Measurements from ENCODE around the gene MOV10L1. TPM values are rescaled to one million over a fixed set of nuclear protein-coding genes. Genes with fewer than 3 reads are reported as not detected.

Gene MOV10L1
- total and polyA plus RNA-seq, 2 experiments from 2014 or later: 0.73 to 1.8 TPM

- Histone ChIP-seq H3K4me1 (ENCODE audit: insufficient read depth) (no peaks in the 10 kb centered on the region), H3K27me3 (ENCODE audit: insufficient read depth) (no peaks in the 10 kb centered on the region), H3K9me2 (ENCODE audit: insufficient read depth) (no peaks in the 10 kb centered on the region), H4K20me1 (replicated peaks; ENCODE audit: insufficient read depth) (no peaks in the 10 kb centered on the region), H3K4me2 (no peak overlapping the region), H3F3A (replicated peaks; ENCODE audit: low read depth) (no peaks in the 10 kb centered on the region), H3K79me2 (replicated peaks; ENCODE audit: insufficient read depth) (no peaks in the 10 kb centered on the region), H3K4me3 (no peak overlapping the region), H3K27ac (ENCODE audit: low read depth) (no peak overlapping the region), H3K36me3 (ENCODE audit: insufficient read depth) (no peaks in the 10 kb centered on the region), H2AFZ (no peak overlapping the region)
- no peak for ATAC-seq
- Mint-ChIP-seq H3K36me3 (ENCODE audit: low read depth) (no peaks in the 10 kb centered on the region), H3K27ac (no peak overlapping the region), H3K4me3 (no peak overlapping the region), H3K9me3 (no peaks in the 10 kb centered on the region), H3K27me3 (ENCODE audit: insufficient read depth, low read depth, poor library complexity) (peaks cover 6% of the 10 kb centered on the region), H3K4me1 (no peaks in the 10 kb centered on the region)
- DNase-seq (ENCODE audit: low spot score): no peak
- no peak for TF ChIP-seq JUNB (IDR thresholded peaks at IDR 0.05; ENCODE audit: unreplicated experiment)
- no peak for TF ChIP-seq ZNF462 (CRISPR knock-in tag; IDR thresholded peaks at IDR 0.05)
- no peak for TF ChIP-seq POLR2AphosphoS5 (IDR thresholded peaks at IDR 0.05; ENCODE audit: low read depth)
- no peak for TF ChIP-seq ZNF114 (CRISPR knock-in tag; IDR thresholded peaks at IDR 0.05)
- TF ChIP-seq NANOG (IDR thresholded peaks at IDR 0.05; ENCODE audit: borderline replicate concordance): no peak
- TF ChIP-seq ZNF331 (CRISPR knock-in tag; IDR thresholded peaks at IDR 0.05; ENCODE audit: low read depth): no peak
- no peak for TF ChIP-seq CREB1 (CRISPR knock-in tag; IDR thresholded peaks at IDR 0.05; ENCODE audit: low read depth)
- TF ChIP-seq CTCF (conservative IDR thresholded peaks at IDR 0.05; ENCODE audit: low read depth in 2 of 2): no peak
- TF ChIP-seq REST (IDR thresholded peaks at IDR 0.05; ENCODE audit: unreplicated experiment): no peak
- TF ChIP-seq EZH2 (IDR thresholded peaks at IDR 0.05; ENCODE audit: low read depth, unreplicated experiment): no peak
- no peak for TF ChIP-seq EZH2phosphoT487 (IDR thresholded peaks at IDR 0.05; ENCODE audit: unreplicated experiment)
- TF ChIP-seq STAT1 (IDR thresholded peaks at IDR 0.05; ENCODE audit: unreplicated experiment): no peak
- no peak for TF ChIP-seq ETS1 (IDR thresholded peaks at IDR 0.05)
These were observed 12.2 kb downstream of the MOV10L1 start for GRCh38 chr22:50101870-50102565.

Measured in GM23338 (cell line).